CD4-positive, alpha-beta T cell treated with Interferon gamma for 1 hour (primary cell): Measurements from ENCODE around the gene TRIM17.

Experiments
- DNase-seq: peaks from one replicate; pipeline ENCODE4 v3.0.0-alpha.2; 2020

TRIM17 gene

GRCh38 chr1:228376651-228377631, 39.7 kb downstream of the TRIM17 start:
- DNase-seq, result no peak

GRCh38 chr1:228376262-228376628, 40.4 kb downstream of the TRIM17 start:
- DNase-seq, result no peak

GRCh38 chr1:228375578-228376261, 40.9 kb downstream of the TRIM17 start:
- DNase-seq, result no peak

- no peak for DNase-seq
Measured at GRCh38 chr1:228374711-228375577, 41.7 kb downstream of the TRIM17 start.

GRCh38 chr1:228373681-228374571, 42.7 kb downstream of the TRIM17 start:
- no peak for DNase-seq

- no peak for DNase-seq
Measured at GRCh38 chr1:228373004-228373680, 43.5 kb downstream of the TRIM17 start.

GRCh38 chr1:228372183-228373003, 44.3 kb downstream of the TRIM17 start:
- DNase-seq, result no peak

- DNase-seq, result no peak
Measured at GRCh38 chr1:228371741-228372182, 44.9 kb downstream of the TRIM17 start.

- no peak for DNase-seq
Measured at GRCh38 chr1:228370941-228371740, 45.5 kb downstream of the TRIM17 start.

- no peak for DNase-seq
Measured at GRCh38 chr1:228370439-228370940, 46.2 kb downstream of the TRIM17 start.

GRCh38 chr1:228369608-228370438, 46.8 kb downstream of the TRIM17 start:
- no peak for DNase-seq

GRCh38 chr1:228368801-228369607, 47.7 kb downstream of the TRIM17 start:
- DNase-seq, result no peak

GRCh38 chr1:228367798-228368791, 48.6 kb downstream of the TRIM17 start:
- DNase-seq, result no peak

GRCh38 chr1:228366866-228367741, 49.6 kb downstream of the TRIM17 start:
- no peak for DNase-seq
